HT1080 (cell line): ENCODE measurements around the gene ECE1. TPM values are rescaled to one million over a fixed set of nuclear protein-coding genes. Genes with fewer than 3 reads are reported as not detected.

Source experiments
- DNase-seq: peaks from one replicate; pipeline ENCODE4 v3.0.0-alpha.2; 2015; ENCODE audit warnings: low read depth
- polyA plus RNA-seq, 2 experiments: library from polyadenylated mRNA; depleted of rRNA; stranded (reverse); fragments of >200 nt; gene quantifications; 2 replicates each; pipeline ENCODE4 v1.2.3, GENCODE V29; 2015
- total RNA-seq: library from RNA; depleted of rRNA; stranded (reverse); fragments of >200 nt; shearing (Covaris generic); gene quantifications from 2 replicates; pipeline ENCODE4 v1.2.3, GENCODE V29; 2014; rRNA removed

The ECE1 gene
- 66.6 and 72.6 TPM in 2 replicates for total RNA-seq
- 103 and 119 TPM in 2 replicates for polyA plus RNA-seq (2015; cell fraction: cytosol; rRNA removed)
- polyA plus RNA-seq (2015; cell fraction: nucleus; rRNA removed): 211 and 256 TPM in 2 replicates

DNA sequence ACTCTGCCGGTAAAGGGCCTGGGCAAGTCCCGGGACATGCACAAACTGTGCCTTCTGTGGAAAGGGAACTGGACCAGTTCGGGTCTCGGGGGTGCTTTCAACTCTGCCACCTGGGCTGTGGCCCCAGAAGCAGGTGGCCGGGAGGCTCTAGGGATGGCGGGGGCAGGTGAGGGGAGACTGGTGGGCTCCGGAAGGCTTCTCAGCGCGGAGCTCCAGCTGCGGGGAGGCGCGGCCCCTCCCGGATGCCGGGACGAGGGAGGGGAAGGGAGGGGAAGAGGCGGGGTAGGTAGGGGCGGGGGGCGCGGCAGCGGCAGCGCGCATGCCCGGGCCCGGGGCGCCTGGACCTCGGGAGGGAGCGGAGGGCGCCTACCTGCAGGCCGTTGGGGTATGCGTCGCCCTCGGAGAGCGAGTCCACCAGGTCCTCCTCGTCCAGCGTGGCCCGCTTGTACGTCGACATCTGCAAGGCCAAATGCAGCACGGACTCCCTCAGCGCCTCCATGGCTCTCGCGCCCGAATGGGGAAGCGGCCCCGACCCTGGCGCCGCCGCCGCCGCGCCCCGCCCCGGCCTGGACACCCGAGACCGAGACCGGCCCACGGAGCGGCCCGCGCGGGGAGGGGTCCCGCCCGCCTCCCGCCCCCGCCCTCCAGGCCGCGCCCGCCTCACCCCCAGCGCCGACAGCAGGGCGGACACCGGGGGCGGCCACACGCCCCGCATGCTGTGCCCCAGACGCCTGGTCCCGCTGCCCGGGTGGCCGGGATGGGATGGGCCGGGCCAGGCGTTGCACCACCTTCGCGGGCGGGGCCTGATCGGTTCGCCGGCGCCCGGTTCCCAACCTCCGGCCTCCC lies at the start of gene ECE1:
TSS of gene ECE1 (minus strand) at position 764 of the 846 bp plus-strand sequence. CDS start at position 715, 49 bp downstream.
- no peak for DNase-seq

DNA sequence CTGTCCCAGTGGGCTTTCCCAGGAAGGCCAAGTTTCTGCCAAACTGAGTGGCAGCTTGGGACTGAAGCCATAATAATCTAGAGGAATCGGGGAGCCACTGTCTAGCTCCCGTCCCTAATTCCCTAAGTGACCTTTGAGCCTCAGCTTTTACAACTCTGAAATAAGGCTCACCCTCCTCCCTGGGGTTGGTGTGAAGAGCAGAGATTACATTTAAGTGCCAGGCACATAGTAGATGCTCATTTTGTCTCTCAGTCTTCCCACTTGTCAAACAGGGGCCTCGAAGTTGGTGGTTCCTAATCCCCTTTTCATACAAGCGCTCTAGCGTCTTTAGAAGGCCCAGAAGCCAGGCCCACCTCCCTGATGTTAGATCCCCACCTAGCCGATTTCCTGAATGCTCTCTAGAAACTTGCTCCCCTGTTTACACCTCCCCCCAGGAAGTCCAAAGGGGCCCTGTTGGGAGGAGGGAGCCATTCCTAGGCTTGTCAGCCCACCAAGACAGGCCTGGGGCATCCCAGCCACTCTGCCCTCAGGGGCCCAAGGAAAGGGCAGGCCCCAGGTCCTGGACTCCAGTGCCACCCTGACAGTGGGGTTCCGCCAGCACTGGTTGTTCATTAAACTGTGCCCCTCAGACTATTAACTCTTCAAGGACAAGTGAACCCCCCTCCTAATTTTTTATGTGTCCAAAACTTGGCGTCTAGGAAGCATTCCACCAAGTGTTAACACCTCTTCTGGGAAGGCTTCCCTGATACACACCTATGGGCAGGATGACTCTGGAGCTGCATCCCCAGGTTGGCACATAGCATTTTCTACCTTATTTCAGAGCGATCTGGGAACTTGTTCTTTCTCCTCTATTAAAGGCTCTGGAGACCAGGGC lies 49.3 kb upstream of the ECE1 start:
- DNase-seq: no peak

- DNase-seq: peak; percentile 19
These were observed 48.5 kb upstream of the ECE1 start for GRCh38 chr1:21338573-21339355.

GRCh38 chr1:21337928-21338572 lies 47.8 kb upstream of the ECE1 start:
- peak; percentile 16 for DNase-seq

DNA sequence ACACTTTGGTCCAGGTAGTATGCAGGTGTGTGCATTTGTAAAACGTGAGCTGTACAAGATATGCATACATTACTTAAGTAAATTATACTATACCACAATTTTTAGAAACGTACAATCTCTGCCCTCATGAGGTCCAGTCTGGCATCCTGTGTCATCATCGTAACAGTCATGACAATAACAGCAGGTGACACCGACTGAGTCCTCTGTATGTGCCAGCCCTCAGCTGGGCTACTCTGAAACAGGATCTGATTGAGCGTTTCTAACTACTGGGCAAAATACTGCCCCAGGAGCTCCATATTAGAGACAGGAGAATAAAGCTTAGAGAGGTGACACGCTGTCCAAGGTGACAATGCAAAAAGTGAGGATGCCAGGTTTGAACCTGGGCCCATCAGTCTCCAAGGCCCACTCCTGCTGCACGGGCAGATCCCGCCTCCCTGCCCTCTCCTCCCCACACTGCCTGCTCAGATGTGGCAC lies 47.2 kb upstream of the ECE1 start:
- no peak for DNase-seq

GRCh38 chr1:21337010-21337437 lies 46.8 kb upstream of the ECE1 start:
- no peak for DNase-seq

- DNase-seq: peak; percentile 68
These were observed 45.5 kb upstream of the ECE1 start for GRCh38 chr1:21335750-21336224.

GRCh38 chr1:21335088-21335691 lies 44.9 kb upstream of the ECE1 start:
- DNase-seq: no peak

GRCh38 chr1:21334214-21335087 lies 44.2 kb upstream of the ECE1 start:
- peak; percentile 99 for DNase-seq

GRCh38 chr1:21333824-21334213 lies 43.6 kb upstream of the ECE1 start:
- DNase-seq: no peak

DNA sequence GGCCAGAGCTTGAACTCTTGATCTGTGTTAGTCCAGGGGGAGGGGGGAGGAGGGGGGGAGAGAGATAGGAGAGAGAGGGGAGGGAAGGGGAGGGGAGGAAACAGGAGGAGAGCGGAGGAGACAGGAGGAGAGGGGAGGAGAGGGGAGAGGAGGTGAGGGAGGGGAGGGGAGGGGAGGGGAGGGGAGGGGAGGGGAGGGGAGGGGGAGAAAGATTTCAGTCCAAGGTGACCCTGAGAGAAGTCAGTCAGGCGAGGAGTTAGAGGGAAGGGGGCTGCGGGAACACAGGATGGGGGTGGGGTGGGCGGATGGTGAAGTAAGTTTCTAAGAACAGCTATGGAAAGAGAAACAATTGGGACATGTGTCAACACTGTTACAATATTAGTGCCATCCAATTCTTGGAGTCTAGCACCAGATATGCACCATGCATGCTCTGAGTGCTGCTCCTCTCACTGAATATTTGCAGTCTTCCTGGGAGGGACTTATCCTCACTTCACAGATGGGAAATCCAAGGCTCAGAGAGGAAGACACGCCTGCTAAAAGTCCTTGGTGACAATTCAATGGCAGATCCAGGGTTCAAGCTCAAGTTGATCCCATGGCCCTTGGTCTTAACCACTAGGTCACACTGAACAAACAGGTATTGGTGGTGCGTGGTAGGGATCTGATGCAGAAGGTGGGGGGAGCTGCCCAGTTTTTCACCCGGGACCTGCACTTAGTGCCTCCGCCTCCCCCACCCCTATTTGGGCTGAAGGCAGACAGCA lies 42.5 kb upstream of the ECE1 start:
- DNase-seq: no peak

GRCh38 chr1:21331752-21332478 lies 41.7 kb upstream of the ECE1 start:
- no peak for DNase-seq

DNA sequence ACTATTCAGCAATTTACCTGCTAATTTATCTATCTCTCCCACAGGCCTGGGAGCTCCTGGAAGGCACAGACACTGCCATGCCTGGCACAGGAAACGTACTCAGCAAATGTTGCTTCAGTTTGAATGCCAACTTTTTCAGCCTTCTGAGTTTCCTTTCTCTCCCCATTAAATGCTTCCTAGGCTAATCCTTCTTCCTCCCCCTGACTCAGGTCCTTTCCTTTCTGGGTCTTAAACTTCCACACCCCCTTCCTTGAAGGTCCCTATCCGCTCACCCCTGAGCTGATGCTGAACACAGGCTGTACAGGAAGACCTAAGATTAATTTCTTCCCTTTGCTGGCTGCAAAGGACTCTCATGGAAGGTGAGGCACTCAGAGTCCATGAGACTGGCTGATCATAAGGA lies 40.3 kb upstream of the ECE1 start:
- no peak for DNase-seq

DNA sequence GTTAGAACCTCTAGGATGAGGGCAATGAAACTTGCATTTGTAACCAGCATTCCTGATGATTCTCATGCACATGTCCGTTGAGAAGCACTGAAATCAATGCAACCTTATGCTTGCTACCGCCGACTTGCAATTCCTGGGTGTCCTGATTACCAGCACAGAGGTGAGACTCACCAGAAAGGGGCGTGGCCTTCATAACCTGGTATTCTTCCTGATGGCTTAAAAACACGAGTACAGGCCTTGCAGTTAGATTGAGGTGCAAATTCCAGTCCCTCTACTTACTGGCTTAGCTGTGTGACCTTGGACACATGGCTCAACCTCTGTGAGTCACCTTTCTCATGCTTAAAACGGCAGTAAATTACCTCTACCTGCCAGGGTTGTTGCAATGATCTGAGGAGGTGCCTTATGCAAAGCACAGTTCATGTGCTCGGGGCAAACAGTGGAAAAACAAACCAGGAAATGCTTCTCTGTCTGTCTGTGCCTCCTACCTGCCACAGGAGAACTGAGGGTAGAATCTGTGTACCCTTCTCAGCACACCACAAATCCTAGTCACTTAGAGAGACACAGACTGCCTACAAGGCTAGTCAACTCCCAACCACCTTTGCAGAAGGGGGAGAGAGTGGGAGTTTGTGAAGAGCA lies 39.1 kb upstream of the ECE1 start:
- DNase-seq: no peak

DNA sequence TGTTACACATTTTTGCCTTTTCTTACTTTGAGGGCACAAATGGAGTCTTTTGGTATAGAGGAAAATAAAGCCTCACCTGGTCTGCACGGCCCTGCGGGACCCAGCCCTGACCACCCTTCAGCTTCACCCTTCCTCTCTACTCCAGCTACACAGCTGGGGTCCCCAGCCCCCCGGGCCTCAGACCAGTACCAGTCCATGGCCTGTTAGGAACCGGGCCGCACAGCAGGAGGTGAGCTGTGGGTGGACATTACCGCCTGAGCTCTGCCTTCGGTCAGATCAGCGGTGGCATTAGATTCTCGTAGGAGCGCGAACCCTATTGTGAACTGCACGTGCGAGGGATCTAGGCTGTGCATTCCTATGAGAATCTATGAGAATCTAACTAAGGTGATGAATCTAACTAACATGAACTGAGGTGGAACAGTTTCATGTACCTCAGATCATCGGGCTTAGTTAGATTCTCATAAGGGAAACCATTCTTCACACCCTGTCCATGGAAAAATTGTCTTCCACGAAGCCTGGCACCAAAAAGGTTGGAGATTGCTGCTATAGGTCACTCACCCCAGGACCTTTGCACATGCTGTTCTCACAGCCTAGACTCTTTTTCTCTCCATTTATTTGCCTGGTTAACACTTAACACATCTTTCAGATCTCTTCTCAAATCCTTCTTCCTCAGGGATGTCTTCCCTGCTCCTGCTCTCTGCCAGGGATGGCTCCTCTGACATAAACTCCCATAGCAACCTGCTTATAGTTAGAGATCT lies 37.5 kb upstream of the ECE1 start:
- no peak for DNase-seq

- no peak for DNase-seq
These were observed 36.6 kb upstream of the ECE1 start for GRCh38 chr1:21326861-21327344.
